ENCODE results near the gene GALNTL6. TPM values are rescaled to one million over a fixed set of nuclear protein-coding genes. Genes with fewer than 3 reads are reported as not detected.

Gene GALNTL6
- total RNA-seq, 1 experiment from 2014 or later, result not detected

GRCh38 chr4:171889681-171890080 lies 76.5 kb downstream of the GALNTL6 start:
- H3K4me3 Mint-ChIP-seq, result no peak overlapping the region
- Histone ChIP-seq H2BK5ac (ENCODE audit: insufficient read length, low read length) (no peak overlapping the region), H4K91ac (ENCODE audit: insufficient read length, low read depth, low read length) (no peak overlapping the region), H3K23ac (ENCODE audit: insufficient read length, low read depth, low read length) (no peak overlapping the region), H2BK20ac (ENCODE audit: low read depth, low read length, poor library complexity, severe bottlenecking) (no peak overlapping the region), H3K27me3 (ENCODE audit: insufficient read depth, low read length) (no peaks in the 10 kb centered on the region), H3K56ac (ENCODE audit: insufficient read length, low read depth, low read length) (no peak overlapping the region), H3K4me1 (ENCODE audit: insufficient read depth, low read length) (no peaks in the 10 kb centered on the region), H4K20me1 (ENCODE audit: control insufficient read depth, insufficient read depth, insufficient read length) (no peaks in the 10 kb centered on the region), H3K9me3 (ENCODE audit: control insufficient read depth, low read depth, low read length) (no peaks in the 10 kb centered on the region), H2BK12ac (ENCODE audit: insufficient read length, low read depth, low read length) (no peak overlapping the region), H2BK15ac (ENCODE audit: low read depth, low read length) (no peak overlapping the region), H2BK120ac (ENCODE audit: low read depth, low read length, poor library complexity, severe bottlenecking) (no peak overlapping the region), H4K5ac (ENCODE audit: insufficient read length, low read depth, low read length) (no peak overlapping the region), H3K4ac (ENCODE audit: low read depth, low read length) (no peak overlapping the region), H3K23me2 (ENCODE audit: insufficient read length, low read depth, low read length, poor library complexity, severe bottlenecking) (no peaks in the 10 kb centered on the region), H3T11ph (ENCODE audit: low read length) (no peak overlapping the region), H2AFZ (ENCODE audit: low read length) (no peak overlapping the region), H3K79me1 (ENCODE audit: insufficient read depth, low read depth, low read length, poor library complexity, severe bottlenecking) (no peaks in the 10 kb centered on the region), H2AK5ac (ENCODE audit: insufficient read length, low read length) (no peak overlapping the region), H3K4me2 (ENCODE audit: insufficient read depth, insufficient read length, low read length) (no peak overlapping the region), H4K8ac (replicated peaks; ENCODE audit: insufficient read length, low read depth, low read length) (no peak overlapping the region), H3K18ac (ENCODE audit: insufficient read length, low read depth, low read length) (no peak overlapping the region), H3K9ac (ENCODE audit: extremely low read depth, insufficient read length, low read length) (no peak overlapping the region), H3K27ac (ENCODE audit: insufficient read length, low read depth, low read length) (no peak overlapping the region), H3K79me2 (ENCODE audit: insufficient read depth, low read length) (no peaks in the 10 kb centered on the region), H3K14ac (ENCODE audit: insufficient read depth, low read length) (no peak overlapping the region)
- H3K36me3 Mint-ChIP-seq (ENCODE audit: insufficient read depth in 1 of 3, low read depth in 3 of 3), result no peaks in the 10 kb centered on the region; a peak in 1 of 7 replicates
- TF ChIP-seq, protein P1, sequence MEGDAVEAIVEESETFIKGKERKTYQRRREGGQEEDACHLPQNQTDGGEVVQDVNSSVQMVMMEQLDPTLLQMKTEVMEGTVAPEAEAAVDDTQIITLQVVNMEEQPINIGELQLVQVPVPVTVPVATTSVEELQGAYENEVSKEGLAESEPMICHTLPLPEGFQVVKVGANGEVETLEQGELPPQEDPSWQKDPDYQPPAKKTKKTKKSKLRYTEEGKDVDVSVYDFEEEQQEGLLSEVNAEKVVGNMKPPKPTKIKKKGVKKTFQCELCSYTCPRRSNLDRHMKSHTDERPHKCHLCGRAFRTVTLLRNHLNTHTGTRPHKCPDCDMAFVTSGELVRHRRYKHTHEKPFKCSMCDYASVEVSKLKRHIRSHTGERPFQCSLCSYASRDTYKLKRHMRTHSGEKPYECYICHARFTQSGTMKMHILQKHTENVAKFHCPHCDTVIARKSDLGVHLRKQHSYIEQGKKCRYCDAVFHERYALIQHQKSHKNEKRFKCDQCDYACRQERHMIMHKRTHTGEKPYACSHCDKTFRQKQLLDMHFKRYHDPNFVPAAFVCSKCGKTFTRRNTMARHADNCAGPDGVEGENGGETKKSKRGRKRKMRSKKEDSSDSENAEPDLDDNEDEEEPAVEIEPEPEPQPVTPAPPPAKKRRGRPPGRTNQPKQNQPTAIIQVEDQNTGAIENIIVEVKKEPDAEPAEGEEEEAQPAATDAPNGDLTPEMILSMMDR (conservative IDR thresholded peaks at IDR 0.05), result no peak
- WGBS (ENCODE audit: extremely low coverage, insufficient read length, low lambda C conversion rate), result no CpG with 5 or more reads among the region's 3 CpGs
- no peak for DNase-seq
- peaks cover 6 to 7% of the 10 kb centered on the region in 2 experiments; a peak in 2 of 4 replicates for H3K4me1 Mint-ChIP-seq
- no peaks in the 10 kb centered on the region for H3K27me3 Mint-ChIP-seq (ENCODE audit: low read depth)
- no peak overlapping the region for H3K27ac Mint-ChIP-seq
- H3K9me3 Mint-ChIP-seq, result no peaks in the 10 kb centered on the region; a peak in 1 of 5 replicates
